ENCODE results near the gene NTNG1.

NTNG1 gene

DNA sequence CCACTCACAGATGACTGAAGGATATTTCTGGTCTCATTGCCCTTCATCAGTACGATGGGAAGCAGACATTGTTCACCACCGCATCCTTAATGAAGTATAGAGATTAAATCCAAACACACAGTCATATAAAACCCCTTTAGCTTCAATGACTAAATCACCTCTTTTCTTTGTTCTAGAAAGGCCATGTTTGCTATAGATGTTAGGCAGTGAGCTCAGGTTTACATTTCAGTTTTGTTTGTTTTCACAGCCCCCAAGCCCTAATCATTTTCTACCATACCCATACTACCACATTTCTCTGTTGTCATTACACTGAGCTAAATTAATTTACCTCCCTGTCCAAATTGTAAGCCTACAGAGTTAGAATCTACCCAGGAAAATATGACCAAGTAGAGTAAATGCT, 385.1 kb downstream of the NTNG1 start:
- DNase-seq, result no peak

DNA sequence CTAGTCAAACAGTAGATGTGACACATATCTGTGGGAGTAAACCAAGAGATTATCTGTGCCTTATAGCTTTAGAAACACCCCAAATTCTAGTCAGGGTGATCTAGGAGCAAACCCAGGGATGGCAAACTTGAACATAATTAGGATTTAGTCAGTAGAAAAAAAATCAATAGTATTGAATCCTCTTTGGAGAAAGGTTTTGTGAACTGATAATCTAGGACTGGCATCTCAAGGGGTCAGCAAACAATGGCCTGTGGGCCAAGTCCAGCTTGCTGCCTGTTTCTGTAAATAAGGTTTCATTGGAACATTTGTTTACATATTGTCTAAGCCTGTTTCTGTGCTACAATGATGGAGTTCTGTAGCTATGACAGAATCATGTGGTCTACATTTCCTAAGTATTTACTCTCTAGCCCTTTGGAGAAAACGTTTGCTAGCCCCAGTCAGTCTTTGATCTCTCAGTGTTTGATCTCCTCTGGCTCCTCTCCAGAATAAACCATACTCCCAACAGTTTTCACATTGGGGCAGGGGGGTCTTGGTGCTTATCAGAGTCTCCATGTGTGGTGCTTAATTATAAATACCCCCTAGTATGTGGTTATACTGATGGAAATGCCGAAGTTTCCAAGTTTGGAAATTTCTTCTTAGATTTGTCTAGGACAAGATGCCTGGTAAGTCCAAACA, 385.8 kb downstream of the NTNG1 start:
- DNase-seq, result no peak

DNA sequence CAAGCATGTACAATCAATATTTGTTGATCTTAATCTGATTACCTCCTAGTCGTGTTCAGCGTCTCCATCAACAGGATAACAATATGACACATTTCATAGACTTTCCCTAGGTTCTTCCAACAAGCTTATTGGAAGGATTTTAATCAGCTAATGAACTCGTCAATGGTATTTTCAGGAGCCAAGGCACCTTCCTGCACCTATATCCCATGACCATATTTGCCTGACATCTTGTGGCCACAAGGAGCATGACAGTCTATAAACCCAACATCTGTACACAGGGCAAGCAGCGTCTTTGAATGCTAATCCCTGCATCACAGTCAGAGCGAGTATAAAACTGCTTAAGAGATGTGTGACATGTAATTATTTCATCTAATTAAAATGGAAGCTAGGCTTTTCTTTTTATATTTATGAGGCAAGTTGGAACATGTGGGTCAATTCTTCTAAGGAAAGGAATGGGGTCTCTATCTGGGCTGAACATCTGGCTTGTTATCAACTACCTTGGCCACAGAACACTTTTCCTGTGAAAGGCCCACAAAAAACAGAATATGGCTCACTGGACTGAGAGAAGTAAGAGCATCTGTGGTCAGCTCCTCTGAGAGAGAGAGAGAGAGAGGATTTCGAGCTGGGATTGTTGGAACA, 388.8 kb downstream of the NTNG1 start:
- peak; percentile 60 for DNase-seq

DNA sequence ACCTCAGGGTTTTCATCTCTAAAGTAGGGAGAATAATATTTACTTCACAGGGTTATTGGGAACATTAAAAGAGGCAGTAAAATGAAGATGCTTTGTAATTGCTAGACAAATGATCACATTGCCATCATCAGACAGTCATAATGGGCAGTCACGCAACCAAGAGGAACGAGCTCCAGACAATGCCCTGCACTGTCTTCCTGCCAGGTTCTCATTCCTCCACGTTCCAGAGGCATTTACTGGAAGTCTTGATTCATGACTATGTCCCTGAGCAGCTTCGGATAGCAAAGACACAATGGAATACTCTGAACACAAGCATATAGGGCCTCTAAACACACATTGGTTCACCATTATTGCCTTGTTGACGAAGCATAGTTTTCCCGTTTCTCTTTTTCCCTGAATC, 389.7 kb downstream of the NTNG1 start:
- DNase-seq, result no peak

DNA sequence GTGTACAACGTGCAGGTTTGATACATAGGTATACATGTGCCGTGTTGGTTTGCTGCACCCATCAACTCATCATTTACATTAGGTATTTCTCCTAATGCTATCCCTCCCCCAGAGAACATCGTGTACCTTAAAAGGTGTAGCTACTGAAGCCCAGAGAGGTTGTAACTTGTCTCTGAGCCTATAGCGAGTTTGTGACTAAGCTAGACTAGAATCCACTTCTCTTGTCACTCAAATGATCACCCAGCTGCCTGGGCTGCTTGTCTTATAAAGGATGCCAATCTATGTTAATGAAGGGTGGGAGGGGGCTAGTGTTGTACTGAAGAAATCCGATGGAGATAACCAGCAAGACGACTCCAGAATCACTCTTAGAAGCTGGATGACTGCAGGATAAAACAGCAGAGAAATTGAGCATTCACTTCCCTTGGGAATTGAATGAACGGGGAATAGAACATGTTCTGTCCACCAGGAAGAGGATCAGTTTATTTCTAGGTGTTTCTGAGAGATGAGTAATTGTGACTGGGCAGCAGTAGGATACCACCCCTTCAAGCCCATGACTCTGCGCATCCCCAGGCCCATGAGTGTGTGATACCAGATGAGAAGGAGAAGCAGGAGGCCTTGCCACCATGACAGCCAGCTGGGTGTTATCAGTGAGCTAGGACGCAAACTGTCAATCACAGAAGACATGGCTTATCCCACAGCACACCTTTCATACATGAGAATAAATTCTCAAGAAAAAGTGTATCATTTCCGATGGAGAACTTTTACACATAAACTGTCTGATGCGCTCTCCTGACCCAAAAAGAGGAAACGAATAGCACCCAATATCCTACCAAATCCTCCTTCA, 390.4 kb downstream of the NTNG1 start:
- DNase-seq, result no peak

DNA sequence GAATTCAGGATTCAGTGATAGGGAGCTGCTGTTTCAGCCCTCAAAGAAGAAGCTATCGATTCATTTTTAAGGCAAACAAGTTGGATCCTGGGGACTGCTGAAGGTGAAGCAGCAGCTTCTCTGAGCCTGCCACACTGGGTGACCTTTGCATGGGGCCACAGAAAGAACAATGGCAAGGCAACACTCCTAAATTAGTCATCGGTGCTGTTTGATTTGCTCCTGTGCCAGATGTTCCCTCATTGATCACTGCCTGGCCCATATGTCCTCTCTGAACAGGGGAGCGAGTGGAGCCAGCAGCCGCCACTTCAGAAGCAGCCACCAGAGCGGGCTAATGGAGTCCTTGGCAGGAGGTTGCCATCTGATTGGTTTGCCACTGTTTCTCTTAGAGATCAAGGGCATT, 391.5 kb downstream of the NTNG1 start:
- DNase-seq, result no peak
